Trophoblast cell (in vitro differentiated cells and primary cell): Measurements from ENCODE around the gene MRPL28.

ENCODE experiments used
- DNase-seq, 2 donors: peaks; one replicate each; pipeline ENCODE4 v3.0.0-alpha.2; 2016
- H2AFZ ChIP-seq: 2 replicates; pipeline ENCODE4 v1.6.1; 2013; ENCODE audit warnings: low read length, moderate library complexity, mild to moderate bottlenecking; ENCODE audit not compliant: insufficient read depth, poor library complexity
- H2AK5ac ChIP-seq: 2 replicates; pipeline ENCODE4 v1.6.1; 2013; ENCODE audit warnings: mild to moderate bottlenecking, low read length
- H2BK120ac ChIP-seq: 2 replicates; pipeline ENCODE4 v1.6.1; 2013; ENCODE audit warnings: low read length, mild to moderate bottlenecking, moderate library complexity; ENCODE audit not compliant: insufficient read depth, poor library complexity
- H2BK12ac ChIP-seq: 2 replicates; pipeline ENCODE4 v1.6.1; 2013; ENCODE audit warnings: mild to moderate bottlenecking, low read length, moderate library complexity
- H2BK5ac ChIP-seq: 2 replicates; pipeline ENCODE4 v1.6.1; 2013; ENCODE audit warnings: low read length, low read depth, moderate library complexity, mild to moderate bottlenecking; ENCODE audit not compliant: poor library complexity
- H3K14ac ChIP-seq: 2 replicates; pipeline ENCODE4 v1.6.1; 2013; ENCODE audit warnings: mild to moderate bottlenecking, low read length
- H3K18ac ChIP-seq: 2 replicates; pipeline ENCODE4 v1.6.1; 2013; ENCODE audit warnings: mild to moderate bottlenecking, low read length
- H3K23ac ChIP-seq: 2 replicates; pipeline ENCODE4 v1.6.1; 2013; ENCODE audit warnings: low read length
- H3K27ac ChIP-seq: 2 replicates; pipeline ENCODE4 v1.5.1; 2013; ENCODE audit warnings: low read depth, mild to moderate bottlenecking, inconsistent platforms, low read length, moderate library complexity
- H3K27me3 ChIP-seq: 2 replicates; pipeline ENCODE4 v1.6.1; 2013; ENCODE audit warnings: inconsistent platforms, mild to moderate bottlenecking, low read length, moderate library complexity; ENCODE audit not compliant: insufficient read depth
- H3K36me3 ChIP-seq, 2 experiments: 1 replicate in 1 of 2; 2 replicates in 1 of 2; pipeline ENCODE4 v1.6.1; 2013; ENCODE audit warnings: low read length in 2 of 2, mild to moderate bottlenecking in 2 of 2, moderate library complexity in 1 of 2; ENCODE audit not compliant: insufficient read depth in 2 of 2, control insufficient read depth in 1 of 2
- H3K4ac ChIP-seq: 2 replicates; pipeline ENCODE4 v1.6.1; 2013; ENCODE audit warnings: low read depth, mild to moderate bottlenecking, low read length, moderate library complexity
- H3K4me1 ChIP-seq, 2 experiments: 1 replicate in 1 of 2; 2 replicates in 1 of 2; pipeline ENCODE4 v1.6.1; 2013; ENCODE audit warnings: low read length in 2 of 2, mild to moderate bottlenecking in 2 of 2, moderate library complexity in 1 of 2; ENCODE audit not compliant: insufficient read depth in 2 of 2, control insufficient read depth in 1 of 2
- H3K4me2 ChIP-seq: 2 replicates; pipeline ENCODE4 v1.6.1; 2013; ENCODE audit warnings: inconsistent platforms, mild to moderate bottlenecking, low read length, moderate library complexity
- H3K4me3 ChIP-seq: 2 replicates; pipeline ENCODE4 v1.5.1; 2013; ENCODE audit warnings: mild to moderate bottlenecking, low read depth, low read length, inconsistent platforms
- H3K79me1 ChIP-seq: one replicate; pipeline ENCODE4 v1.6.1; 2013; ENCODE audit warnings: low read length
- H3K79me2 ChIP-seq: 2 replicates; pipeline ENCODE4 v1.6.1; 2013; ENCODE audit warnings: low read length, mild to moderate bottlenecking; ENCODE audit not compliant: control insufficient read depth, insufficient read depth, poor library complexity
- H3K9ac ChIP-seq: 2 replicates; pipeline ENCODE4 v1.6.1; 2013; ENCODE audit warnings: mild to moderate bottlenecking, low read length
- H3K9me3 ChIP-seq: 2 replicates; pipeline ENCODE4 v1.6.1; 2013; ENCODE audit warnings: low read depth, mild to moderate bottlenecking, control low read depth, inconsistent platforms, low read length; ENCODE audit not compliant: insufficient read depth
- H4K12ac ChIP-seq: 2 replicates; pipeline ENCODE4 v1.6.1; 2013; ENCODE audit warnings: low read depth, mild to moderate bottlenecking, low read length, moderate library complexity
- H4K8ac ChIP-seq: 2 replicates; pipeline ENCODE4 v1.6.1; 2013; ENCODE audit warnings: low read depth, mild to moderate bottlenecking, low read length, moderate library complexity
- H4K91ac ChIP-seq: one replicate; pipeline ENCODE4 v1.6.1; 2013; ENCODE audit warnings: low read depth, mild to moderate bottlenecking, low read length, moderate library complexity
- WGBS: extraction: QIAGEN DNeasy Blood & Tissue Kit; methylation state at CpG from one replicate; pipeline ENCODE4 v1.1.7; 2013; ENCODE audit warnings: missing lambda C conversion rate; ENCODE audit not compliant: insufficient read length, insufficient coverage; ENCODE audit errors: extremely low coverage; 5-methylcytosine and 5-hydroxymethylcytosine counted together

The MRPL28 gene

GRCh38 chr16:397736-398332 lies 27.5 kb upstream of the MRPL28 start:
- Histone ChIP-seq H3K23ac (no peak overlapping the region), H3K4me1 (peaks cover 4 to 13% of the 10 kb centered on the region in 2 experiments), H3K9ac (no peak overlapping the region), H2BK12ac (no peak overlapping the region), H2AK5ac (no peak overlapping the region), H3K27me3 (no peaks in the 10 kb centered on the region), H3K9me3 (no peaks in the 10 kb centered on the region), H3K18ac (no peak overlapping the region), H3K4me3 (no peak overlapping the region), H3K79me2 (peaks cover 7% of the 10 kb centered on the region), H3K79me1 (peaks cover 9% of the 10 kb centered on the region), H3K4ac (no peak overlapping the region), H3K4me2 (peak overlapping the region; percentile 2), H4K12ac (no peak overlapping the region), H2AFZ (no peak overlapping the region), H3K27ac (peak overlapping the region; percentile 68), H2BK5ac (no peak overlapping the region), H4K8ac (peak overlapping the region; percentile 17), H3K36me3 (peaks cover 20 to 24% of the 10 kb centered on the region in 2 experiments), H4K91ac (no peak overlapping the region), H3K14ac (no peak overlapping the region), H2BK120ac (no peak overlapping the region)
- WGBS: no CpG with 5 or more reads among the region's 29 CpGs
- DNase-seq: peak; percentile 78 to 80

- no CpG with 5 or more reads among the region's 75 CpGs for WGBS
- no peaks in the 10 kb centered on the region for H3K27me3 ChIP-seq
- H3K9me3 ChIP-seq: peaks cover 2% of the 10 kb centered on the region
- H2AFZ ChIP-seq: peak within 1 kb of the TSS; percentile 89
- H3K79me2 ChIP-seq: peaks cover 7% of the 10 kb centered on the region
- peaks cover 9% of the 10 kb centered on the region for H3K79me1 ChIP-seq
- peak within 1 kb of the TSS; percentile 68 for H3K27ac ChIP-seq
- peak within 1 kb of the TSS; percentile 94 for H3K18ac ChIP-seq
- H3K4ac ChIP-seq: peak within 1 kb of the TSS; percentile 78
- peak within 1 kb of the TSS; percentile 97 for H3K14ac ChIP-seq
- peaks cover 4 to 13% of the 10 kb centered on the region in 2 experiments for H3K4me1 ChIP-seq
- peak within 1 kb of the TSS; percentile 86 for H4K12ac ChIP-seq
- peak within 1 kb of the TSS; percentile 87 for H4K8ac ChIP-seq
- H3K9ac ChIP-seq: peak within 1 kb of the TSS; percentile 83
- peak within 1 kb of the TSS; percentile 34 for H2BK5ac ChIP-seq
- peak within 1 kb of the TSS; percentile 95 for H4K91ac ChIP-seq
- no peak within 1 kb of the TSS for H3K23ac ChIP-seq
- peak within 1 kb of the TSS; percentile 84 for H3K4me2 ChIP-seq
- peak within 1 kb of the TSS; percentile 77 for H2AK5ac ChIP-seq
- H2BK120ac ChIP-seq: peak within 1 kb of the TSS; percentile 88
- H2BK12ac ChIP-seq: peak within 1 kb of the TSS; percentile 34
- H3K36me3 ChIP-seq: peaks cover 20 to 24% of the 10 kb centered on the region in 2 experiments
- DNase-seq: peak; percentile 63 to 74
- peak within 1 kb of the TSS; percentile 82 for H3K4me3 ChIP-seq
These were observed 26.9 kb upstream of the MRPL28 start, which contains the start of gene NME4 for GRCh38 chr16:397135-397661. TSS of gene NME4 (plus strand) at chr16:397199. CDS start at chr16:397223, 24 bp downstream.

- DNase-seq: peak in 1 of 2 donors; percentile 56
- Histone ChIP-seq H3K9ac (no peak overlapping the region), H3K27me3 (no peaks in the 10 kb centered on the region), H3K79me2 (peaks cover 5% of the 10 kb centered on the region), H3K23ac (no peak overlapping the region), H3K36me3 (peaks cover 20 to 24% of the 10 kb centered on the region in 2 experiments), H3K9me3 (peaks cover 8% of the 10 kb centered on the region), H3K14ac (no peak overlapping the region), H4K91ac (no peak overlapping the region), H2AK5ac (no peak overlapping the region), H4K8ac (peak overlapping the region; percentile 48), H2BK120ac (no peak overlapping the region), H2BK5ac (no peak overlapping the region), H2AFZ (peak overlapping the region; percentile 84), H3K4me1 (peaks cover 4 to 13% of the 10 kb centered on the region in 2 experiments), H3K79me1 (peaks cover 7% of the 10 kb centered on the region), H3K27ac (no peak overlapping the region), H3K4ac (no peak overlapping the region), H3K4me3 (peak overlapping the region; percentile 62), H4K12ac (peak overlapping the region; percentile 22), H2BK12ac (no peak overlapping the region), H3K4me2 (peak overlapping the region; percentile 60), H3K18ac (no peak overlapping the region)
- no CpG with 5 or more reads among the region's 22 CpGs for WGBS
These were observed 26.3 kb upstream of the MRPL28 start for GRCh38 chr16:396605-397004.

- peaks cover 10% of the 10 kb centered on the region for H3K9me3 ChIP-seq
- whole genome bisulfite sequencing: no CpG with 5 or more reads among the region's 3 CpGs
- peaks cover 4% of the 10 kb centered on the region for H3K79me1 ChIP-seq
- no peak overlapping the region for H3K23ac ChIP-seq
- peaks cover 4 to 13% of the 10 kb centered on the region in 2 experiments for H3K4me1 ChIP-seq
- H2AK5ac ChIP-seq: no peak overlapping the region
- H2BK5ac ChIP-seq: no peak overlapping the region
- no peak overlapping the region for H2BK120ac ChIP-seq
- H4K12ac ChIP-seq: no peak overlapping the region
- H3K4me3 ChIP-seq: no peak overlapping the region
- no peak overlapping the region for H3K18ac ChIP-seq
- no peaks in the 10 kb centered on the region for H3K27me3 ChIP-seq
- no peak overlapping the region for H3K14ac ChIP-seq
- no peak overlapping the region for H2BK12ac ChIP-seq
- no peak overlapping the region for H3K27ac ChIP-seq
- no peak overlapping the region for H3K4ac ChIP-seq
- no peak overlapping the region for H4K8ac ChIP-seq
- peaks cover 20 to 24% of the 10 kb centered on the region in 2 experiments for H3K36me3 ChIP-seq
- no peak for DNase-seq
- no peak overlapping the region for H3K9ac ChIP-seq
- peak overlapping the region; percentile 60 for H3K4me2 ChIP-seq
- no peak overlapping the region for H4K91ac ChIP-seq
- H3K79me2 ChIP-seq: peaks cover 3% of the 10 kb centered on the region
- H2AFZ ChIP-seq: no peak overlapping the region
These were observed 25.9 kb upstream of the MRPL28 start for GRCh38 chr16:396199-396598.
